ENCODE data around the gene DAB2IP.
A peak's percentile ranks its signal among the peaks of the same experiment; 100 is the strongest.
"Not testable (repeated sequence)": the region's sequence is repeated elsewhere in the genome, so short reads cannot be mapped to it uniquely, and the experiment has no call there.

The DAB2IP gene

GRCh38 chr9:121642758-121643157, 8.7 kb upstream of the DAB2IP start:
- H3K36me3 ChIP-seq (ENCODE audit: insufficient read depth, low read length) = no peaks in the 10 kb centered on the region
- no peak overlapping the region for H3K4me3 ChIP-seq (ENCODE audit: low read length)
- H3K4me1 ChIP-seq (ENCODE audit: insufficient read depth, low read length) = peaks cover 5% of the 10 kb centered on the region
- H2AFZ ChIP-seq (ENCODE audit: low read depth, low read length) = no peak overlapping the region
- peaks cover 18% of the 10 kb centered on the region for H3K27me3 ChIP-seq (ENCODE audit: insufficient read depth, low read length)
- peaks cover 3% of the 10 kb centered on the region for H3K9me3 ChIP-seq (ENCODE audit: low read length)

GRCh38 chr9:121643473-121643872, 8.0 kb upstream of the DAB2IP start:
- H3K4me1 ChIP-seq (ENCODE audit: insufficient read depth, low read length) = peaks cover 3% of the 10 kb centered on the region
- no peaks in the 10 kb centered on the region for H3K36me3 ChIP-seq (ENCODE audit: insufficient read depth, low read length)
- H3K4me3 ChIP-seq (ENCODE audit: low read length) = no peak overlapping the region
- no peak overlapping the region for H2AFZ ChIP-seq (ENCODE audit: low read depth, low read length)
- H3K9me3 ChIP-seq (ENCODE audit: low read length) = peaks cover 3% of the 10 kb centered on the region
- peaks cover 18% of the 10 kb centered on the region for H3K27me3 ChIP-seq (ENCODE audit: insufficient read depth, low read length)

- not testable (repeated sequence) for H2AFZ ChIP-seq (ENCODE audit: low read depth, low read length); H3K9me3 ChIP-seq (ENCODE audit: low read length); H3K36me3 ChIP-seq (ENCODE audit: insufficient read depth, low read length); H3K4me1 ChIP-seq (ENCODE audit: insufficient read depth, low read length); H3K4me3 ChIP-seq (ENCODE audit: low read length)
- peaks cover 18% of the 10 kb centered on the region for H3K27me3 ChIP-seq (ENCODE audit: insufficient read depth, low read length)
Observed at GRCh38 chr9:121644040-121644439, 7.4 kb upstream of the DAB2IP start.

GRCh38 chr9:121645003-121645402, 6.4 kb upstream of the DAB2IP start:
- peaks cover 18% of the 10 kb centered on the region for H3K27me3 ChIP-seq (ENCODE audit: insufficient read depth, low read length)
- H2AFZ ChIP-seq (ENCODE audit: low read depth, low read length) = no peak overlapping the region
- H3K9me3 ChIP-seq (ENCODE audit: low read length) = no peaks in the 10 kb centered on the region
- no peak overlapping the region for H3K4me3 ChIP-seq (ENCODE audit: low read length)
- H3K4me1 ChIP-seq (ENCODE audit: insufficient read depth, low read length) = peaks cover 10% of the 10 kb centered on the region
- no peaks in the 10 kb centered on the region for H3K36me3 ChIP-seq (ENCODE audit: insufficient read depth, low read length)

- Histone ChIP-seq H3K27me3 (ENCODE audit: insufficient read depth, low read length) (peaks cover 18% of the 10 kb centered on the region), H3K36me3 (ENCODE audit: insufficient read depth, low read length) (no peaks in the 10 kb centered on the region), H2AFZ (ENCODE audit: low read depth, low read length) (no peak overlapping the region), H3K4me1 (ENCODE audit: insufficient read depth, low read length) (peaks cover 18% of the 10 kb centered on the region), H3K4me3 (ENCODE audit: low read length) (no peak overlapping the region), H3K9me3 (ENCODE audit: low read length) (no peaks in the 10 kb centered on the region)
Observed at GRCh38 chr9:121645853-121646807, 5.3 kb upstream of the DAB2IP start.

- no peak overlapping the region for H3K4me3 ChIP-seq (ENCODE audit: low read length)
- no peaks in the 10 kb centered on the region for H3K9me3 ChIP-seq (ENCODE audit: low read length)
- no peaks in the 10 kb centered on the region for H3K36me3 ChIP-seq (ENCODE audit: insufficient read depth, low read length)
- H3K4me1 ChIP-seq (ENCODE audit: insufficient read depth, low read length) = peaks cover 21% of the 10 kb centered on the region
- peaks cover 18% of the 10 kb centered on the region for H3K27me3 ChIP-seq (ENCODE audit: insufficient read depth, low read length)
- no peak overlapping the region for H2AFZ ChIP-seq (ENCODE audit: low read depth, low read length)
Observed at GRCh38 chr9:121646992-121647391, 4.4 kb upstream of the DAB2IP start.

GRCh38 chr9:121648172-121648571, 3.3 kb upstream of the DAB2IP start:
- H2AFZ ChIP-seq (ENCODE audit: low read depth, low read length) = no peak overlapping the region
- H3K4me1 ChIP-seq (ENCODE audit: insufficient read depth, low read length) = peaks cover 30% of the 10 kb centered on the region
- no peaks in the 10 kb centered on the region for H3K36me3 ChIP-seq (ENCODE audit: insufficient read depth, low read length)
- H3K9me3 ChIP-seq (ENCODE audit: low read length) = no peaks in the 10 kb centered on the region
- peaks cover 18% of the 10 kb centered on the region for H3K27me3 ChIP-seq (ENCODE audit: insufficient read depth, low read length)
- H3K4me3 ChIP-seq (ENCODE audit: low read length) = no peak overlapping the region

GRCh38 chr9:121648799-121649198, 2.6 kb upstream of the DAB2IP start:
- H3K4me1 ChIP-seq (ENCODE audit: insufficient read depth, low read length) = peaks cover 30% of the 10 kb centered on the region
- peaks cover 18% of the 10 kb centered on the region for H3K27me3 ChIP-seq (ENCODE audit: insufficient read depth, low read length)
- H3K4me3 ChIP-seq (ENCODE audit: low read length) = no peak overlapping the region
- no peaks in the 10 kb centered on the region for H3K36me3 ChIP-seq (ENCODE audit: insufficient read depth, low read length)
- H3K9me3 ChIP-seq (ENCODE audit: low read length) = no peaks in the 10 kb centered on the region
- H2AFZ ChIP-seq (ENCODE audit: low read depth, low read length) = no peak overlapping the region

GRCh38 chr9:121649476-121650216, 1.8 kb upstream of the DAB2IP start:
- no peaks in the 10 kb centered on the region for H3K9me3 ChIP-seq (ENCODE audit: low read length)
- peaks cover 30% of the 10 kb centered on the region for H3K4me1 ChIP-seq (ENCODE audit: insufficient read depth, low read length)
- peaks cover 18% of the 10 kb centered on the region for H3K27me3 ChIP-seq (ENCODE audit: insufficient read depth, low read length)
- H3K4me3 ChIP-seq (ENCODE audit: low read length) = no peak overlapping the region
- H3K36me3 ChIP-seq (ENCODE audit: insufficient read depth, low read length) = no peaks in the 10 kb centered on the region
- H2AFZ ChIP-seq (ENCODE audit: low read depth, low read length) = no peak overlapping the region

GRCh38 chr9:121650217-121651007, 1.0 kb upstream of the DAB2IP start:
- no peaks in the 10 kb centered on the region for H3K9me3 ChIP-seq (ENCODE audit: low read length)
- H3K4me1 ChIP-seq (ENCODE audit: insufficient read depth, low read length) = peaks cover 30% of the 10 kb centered on the region
- H3K27me3 ChIP-seq (ENCODE audit: insufficient read depth, low read length) = peaks cover 13% of the 10 kb centered on the region
- H3K4me3 ChIP-seq (ENCODE audit: low read length) = no peak overlapping the region
- no peak overlapping the region for H2AFZ ChIP-seq (ENCODE audit: low read depth, low read length)
- no peaks in the 10 kb centered on the region for H3K36me3 ChIP-seq (ENCODE audit: insufficient read depth, low read length)

GRCh38 chr9:121651008-121651294, 483 bp upstream of the DAB2IP start:
- Histone ChIP-seq H3K4me1 (ENCODE audit: insufficient read depth, low read length) (peaks cover 30% of the 10 kb centered on the region), H3K9me3 (ENCODE audit: low read length) (no peaks in the 10 kb centered on the region), H2AFZ (ENCODE audit: low read depth, low read length) (peak overlapping the region; percentile 76)

GRCh38 chr9:121652021-121652837, 795 bp downstream of the DAB2IP start:
- Histone ChIP-seq H3K4me1 (ENCODE audit: insufficient read depth, low read length) (peaks cover 33% of the 10 kb centered on the region), H2AFZ (ENCODE audit: low read depth, low read length) (peak overlapping the region; percentile 76), H3K4me3 (ENCODE audit: low read length) (peak overlapping the region; percentile 70), H3K27me3 (ENCODE audit: insufficient read depth, low read length) (peaks cover 1% of the 10 kb centered on the region), H3K9me3 (ENCODE audit: low read length) (no peaks in the 10 kb centered on the region), H3K36me3 (ENCODE audit: insufficient read depth, low read length) (no peaks in the 10 kb centered on the region)

More at GRCh38 chr9:121651008-121651294, 483 bp upstream of the DAB2IP start:
- H3K27me3 ChIP-seq (ENCODE audit: insufficient read depth, low read length) = peaks cover 9% of the 10 kb centered on the region
- H3K36me3 ChIP-seq (ENCODE audit: insufficient read depth, low read length) = no peaks in the 10 kb centered on the region
- no peak overlapping the region for H3K4me3 ChIP-seq (ENCODE audit: low read length)

Data from neuron (in vitro differentiated cells).